ENCODE measurements around the gene ZYG11B.
"Not testable (repeated sequence)": the region's sequence is repeated elsewhere in the genome, so short reads cannot be mapped to it uniquely, and the experiment has no call there.

Gene ZYG11B

DNA sequence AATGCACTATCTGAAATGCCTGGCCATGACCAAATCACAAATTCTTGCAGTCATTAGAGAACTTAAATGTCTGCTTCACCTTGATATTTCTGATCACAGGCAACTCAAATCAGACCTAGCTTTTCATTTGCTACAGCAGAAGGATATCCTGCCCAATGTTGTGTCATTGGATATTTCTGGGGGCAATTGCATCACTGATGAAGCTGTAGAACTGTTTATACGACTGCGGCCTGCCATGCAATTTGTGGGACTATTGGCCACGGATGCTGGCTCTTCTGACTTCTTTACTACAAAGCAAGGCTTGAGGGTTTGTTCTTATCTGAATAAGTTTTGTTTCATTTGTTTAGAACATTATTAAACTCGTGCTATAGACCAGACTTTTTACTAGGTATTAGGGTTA lies 131.2 kb downstream of the ZYG11B start:
- in situ Hi-C loops (cut with MboI; ENCODE audit: low pct_unique_long_range_greater_than_20kb, low sequenced_read_pairs, unreplicated experiment), result no loop called here
- no peak for DNase-seq (ENCODE audit: low spot score)
- TF ChIP-seq, protein P1, sequence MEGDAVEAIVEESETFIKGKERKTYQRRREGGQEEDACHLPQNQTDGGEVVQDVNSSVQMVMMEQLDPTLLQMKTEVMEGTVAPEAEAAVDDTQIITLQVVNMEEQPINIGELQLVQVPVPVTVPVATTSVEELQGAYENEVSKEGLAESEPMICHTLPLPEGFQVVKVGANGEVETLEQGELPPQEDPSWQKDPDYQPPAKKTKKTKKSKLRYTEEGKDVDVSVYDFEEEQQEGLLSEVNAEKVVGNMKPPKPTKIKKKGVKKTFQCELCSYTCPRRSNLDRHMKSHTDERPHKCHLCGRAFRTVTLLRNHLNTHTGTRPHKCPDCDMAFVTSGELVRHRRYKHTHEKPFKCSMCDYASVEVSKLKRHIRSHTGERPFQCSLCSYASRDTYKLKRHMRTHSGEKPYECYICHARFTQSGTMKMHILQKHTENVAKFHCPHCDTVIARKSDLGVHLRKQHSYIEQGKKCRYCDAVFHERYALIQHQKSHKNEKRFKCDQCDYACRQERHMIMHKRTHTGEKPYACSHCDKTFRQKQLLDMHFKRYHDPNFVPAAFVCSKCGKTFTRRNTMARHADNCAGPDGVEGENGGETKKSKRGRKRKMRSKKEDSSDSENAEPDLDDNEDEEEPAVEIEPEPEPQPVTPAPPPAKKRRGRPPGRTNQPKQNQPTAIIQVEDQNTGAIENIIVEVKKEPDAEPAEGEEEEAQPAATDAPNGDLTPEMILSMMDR (IDR thresholded peaks at IDR 0.05; ENCODE audit: extremely low read depth, insufficient read depth, missing control alignments), result no peak

DNA sequence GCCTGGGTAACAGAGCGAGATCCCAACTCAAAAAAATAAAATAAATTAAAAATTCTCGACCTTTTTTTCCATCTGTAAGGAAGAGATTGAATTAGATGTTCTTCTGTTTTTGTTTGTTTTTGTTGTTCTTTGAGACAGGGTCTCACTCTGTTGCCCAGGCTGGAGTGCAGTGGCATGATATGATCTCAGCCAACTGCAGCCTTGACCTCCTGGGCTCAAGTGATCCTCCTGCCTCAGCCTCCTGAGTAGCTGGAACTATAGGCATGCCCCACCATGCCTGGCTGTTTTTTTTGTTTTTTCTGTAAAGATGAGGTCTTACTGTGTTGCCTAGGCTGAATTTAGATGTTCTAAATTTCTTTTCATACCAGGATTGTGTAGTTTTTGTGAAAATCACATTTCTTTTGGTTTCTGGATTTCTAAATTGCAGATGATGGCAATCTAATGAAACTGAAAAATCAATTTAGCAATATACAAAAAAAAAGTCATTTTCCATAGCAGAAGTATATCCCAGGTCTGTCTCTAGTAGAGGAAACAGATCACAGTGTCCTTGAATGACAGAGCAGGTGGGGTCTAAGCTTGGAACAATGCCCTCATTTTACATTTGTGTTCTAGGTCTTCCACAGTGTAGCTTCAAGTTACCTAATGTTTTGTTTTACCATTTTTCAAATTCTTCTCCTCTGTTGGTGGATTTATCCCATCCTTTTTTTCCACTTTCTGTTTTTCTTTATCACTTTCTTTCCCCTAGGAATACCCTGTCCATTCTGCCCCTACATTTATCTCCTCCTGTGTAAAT lies 136.6 kb downstream of the ZYG11B start:
- in situ Hi-C loops (cut with MboI; ENCODE audit: low pct_unique_long_range_greater_than_20kb, low sequenced_read_pairs, unreplicated experiment), result no loop called here
- DNase-seq (ENCODE audit: low spot score), result no peak
- TF ChIP-seq, protein P1 (IDR thresholded peaks at IDR 0.05; ENCODE audit: extremely low read depth, insufficient read depth, missing control alignments), result no peak

DNA sequence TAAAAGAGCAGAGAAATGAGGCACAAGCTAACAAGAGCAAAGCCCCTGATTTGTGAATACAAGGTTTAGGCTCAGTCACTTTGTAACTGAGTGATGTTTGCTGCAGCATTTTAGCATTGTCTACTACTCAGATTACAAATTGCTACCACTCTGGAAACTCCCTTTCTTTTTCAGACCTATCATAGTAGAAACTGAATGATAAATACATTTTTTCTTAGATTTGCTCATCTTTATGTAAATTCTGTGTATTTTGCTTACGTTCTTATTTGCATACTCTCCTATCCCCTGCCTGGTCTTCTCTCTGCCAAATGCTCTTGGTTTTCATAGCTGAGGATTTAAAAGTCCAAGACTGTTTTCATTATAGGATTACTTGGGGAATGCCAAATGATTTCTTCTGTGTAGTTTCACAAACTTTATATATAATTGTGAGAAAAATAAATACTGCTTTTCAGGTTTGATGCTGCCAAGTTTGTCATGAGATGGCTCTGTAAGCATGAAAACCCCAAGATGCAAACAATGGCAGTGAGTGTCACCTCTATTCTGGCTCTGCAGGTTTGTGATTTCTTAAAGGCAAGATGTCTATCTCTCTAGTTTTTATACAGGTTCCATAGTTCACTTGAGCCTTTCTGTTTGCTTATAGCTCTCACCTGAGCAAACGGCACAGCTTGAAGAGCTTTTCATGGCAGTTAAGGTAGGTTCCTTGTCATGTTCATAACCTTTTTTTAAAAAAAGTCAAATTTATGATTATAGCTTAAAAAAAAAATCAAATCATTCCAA lies 141.0 kb downstream of the ZYG11B start:
- TF ChIP-seq, protein P1 (IDR thresholded peaks at IDR 0.05; ENCODE audit: extremely low read depth, insufficient read depth, missing control alignments), result no peak
- in situ Hi-C loops (cut with MboI; ENCODE audit: low pct_unique_long_range_greater_than_20kb, low sequenced_read_pairs, unreplicated experiment), result no loop called here
- peak; percentile 80 for DNase-seq (ENCODE audit: low spot score)

DNA sequence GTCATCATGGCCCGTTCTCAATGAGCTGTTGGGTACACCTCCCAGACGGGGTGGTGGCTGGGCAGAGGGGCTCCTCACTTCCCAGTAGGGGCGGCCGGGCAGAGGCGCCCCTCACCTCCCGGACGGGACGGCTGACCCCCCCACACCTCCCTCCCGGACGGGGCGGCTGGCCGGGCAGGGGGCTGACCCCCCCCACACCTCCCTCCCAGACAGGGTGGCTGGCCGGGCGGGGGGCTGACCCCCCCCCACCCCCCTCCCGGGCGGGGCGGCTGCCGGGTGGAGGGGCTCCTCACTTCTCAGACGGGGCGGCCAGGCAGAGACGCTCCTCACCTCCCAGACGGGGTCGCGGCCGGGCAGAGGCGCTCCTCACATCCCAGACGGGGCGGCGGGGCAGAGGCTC lies 143.5 kb downstream of the ZYG11B start:
- in situ Hi-C loops (cut with MboI; ENCODE audit: low pct_unique_long_range_greater_than_20kb, low sequenced_read_pairs, unreplicated experiment), result not testable (repeated sequence)

DNA sequence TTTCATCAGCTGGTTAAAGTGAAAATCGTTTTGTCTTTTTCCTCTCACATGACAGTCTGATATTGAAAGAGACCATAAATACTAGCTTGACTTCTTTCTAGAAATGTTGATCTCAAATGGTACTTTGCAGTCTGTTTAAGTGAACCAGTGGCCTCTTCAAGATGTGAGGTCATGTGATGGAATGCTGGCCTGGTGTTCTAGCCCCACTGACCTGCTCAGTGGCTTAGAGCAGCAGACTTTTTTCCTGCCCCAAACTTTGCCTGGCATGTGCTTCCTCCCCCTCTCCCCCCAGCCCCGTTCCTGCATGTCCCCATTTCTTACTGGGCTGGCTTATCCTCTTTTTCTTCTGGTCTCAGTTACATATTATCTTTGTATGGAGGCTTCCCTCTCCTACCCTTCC lies 150.6 kb downstream of the ZYG11B start:
- TF ChIP-seq, protein P1 (IDR thresholded peaks at IDR 0.05; ENCODE audit: extremely low read depth, insufficient read depth, missing control alignments), result no peak
- in situ Hi-C loops (cut with MboI; ENCODE audit: low pct_unique_long_range_greater_than_20kb, low sequenced_read_pairs, unreplicated experiment), result no loop called here
- no peak for DNase-seq (ENCODE audit: low spot score)

More for the DNA sequence above, 143.5 kb downstream of the ZYG11B start:
- DNase-seq (ENCODE audit: low spot score), result not testable (repeated sequence)
